Keratinocyte (primary cell): Measurements from ENCODE around the gene CHID1.

Experiments
- EZH2 ChIP-seq: IDR thresholded peaks from one replicate; pipeline ENCODE4 v1.6.1; 2012; ENCODE audit warnings: inconsistent platforms, mild to moderate bottlenecking, low read length, moderate library complexity
- TF ChIP-seq, protein P1 (sequence below), 3 experiments: IDR thresholded peaks in 1 of 3; conservative IDR thresholded peaks in 1 of 3; optimal IDR thresholded peaks in 1 of 3; 2 replicates in 2 of 3; 3 replicates in 1 of 3; pipeline versions ENCODE3 to v1.5.1; 2011; ENCODE audit warnings: low read length in 3 of 3, mild to moderate bottlenecking in 3 of 3, moderate library complexity in 2 of 3, control low read depth in 1 of 3, inconsistent platforms in 1 of 3; ENCODE audit not compliant: insufficient read depth in 2 of 3; ENCODE audit errors: extremely low read depth in 1 of 3

DNA sequence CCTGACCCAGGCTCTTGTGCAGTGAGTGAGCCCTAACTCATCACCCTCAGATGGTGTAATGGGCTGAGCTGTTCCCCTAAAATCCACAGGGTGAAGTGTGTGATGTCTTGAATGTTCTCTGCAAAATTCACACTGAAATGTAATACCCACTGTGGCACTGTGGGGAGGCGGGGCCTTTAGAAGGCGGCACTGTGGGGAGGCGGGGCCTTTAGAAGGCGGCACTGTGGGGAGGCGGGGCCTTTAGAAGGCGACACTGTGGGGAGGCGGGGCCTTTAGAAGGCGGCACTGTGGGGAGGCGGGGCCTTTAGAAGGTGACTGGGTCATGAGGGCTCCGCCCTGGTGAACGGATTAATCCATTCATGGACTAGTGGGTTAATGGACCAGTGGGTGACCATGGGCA is 33.0 kb downstream of the CHID1 start:
- TF ChIP-seq, protein P1, sequence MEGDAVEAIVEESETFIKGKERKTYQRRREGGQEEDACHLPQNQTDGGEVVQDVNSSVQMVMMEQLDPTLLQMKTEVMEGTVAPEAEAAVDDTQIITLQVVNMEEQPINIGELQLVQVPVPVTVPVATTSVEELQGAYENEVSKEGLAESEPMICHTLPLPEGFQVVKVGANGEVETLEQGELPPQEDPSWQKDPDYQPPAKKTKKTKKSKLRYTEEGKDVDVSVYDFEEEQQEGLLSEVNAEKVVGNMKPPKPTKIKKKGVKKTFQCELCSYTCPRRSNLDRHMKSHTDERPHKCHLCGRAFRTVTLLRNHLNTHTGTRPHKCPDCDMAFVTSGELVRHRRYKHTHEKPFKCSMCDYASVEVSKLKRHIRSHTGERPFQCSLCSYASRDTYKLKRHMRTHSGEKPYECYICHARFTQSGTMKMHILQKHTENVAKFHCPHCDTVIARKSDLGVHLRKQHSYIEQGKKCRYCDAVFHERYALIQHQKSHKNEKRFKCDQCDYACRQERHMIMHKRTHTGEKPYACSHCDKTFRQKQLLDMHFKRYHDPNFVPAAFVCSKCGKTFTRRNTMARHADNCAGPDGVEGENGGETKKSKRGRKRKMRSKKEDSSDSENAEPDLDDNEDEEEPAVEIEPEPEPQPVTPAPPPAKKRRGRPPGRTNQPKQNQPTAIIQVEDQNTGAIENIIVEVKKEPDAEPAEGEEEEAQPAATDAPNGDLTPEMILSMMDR (optimal IDR thresholded peaks at IDR 0.05 in 1 of 3, IDR thresholded peaks at IDR 0.05 in 1 of 3, conservative IDR thresholded peaks at IDR 0.05 in 1 of 3; ENCODE audit: extremely low read depth in 1 of 3, insufficient read depth in 2 of 3, low read length in 3 of 3) = no peak
- TF ChIP-seq EZH2 = no peak
